Esophagus (tissue), 2 donors: ENCODE data around the gene SF3A2. TPM values are rescaled to one million over a fixed set of nuclear protein-coding genes. Genes with fewer than 3 reads are reported as not detected.

ENCODE experiments used
- H3K27ac ChIP-seq, 2 donors: one replicate each; pipeline ENCODE4 v1.5.1; 2013; ENCODE audit warnings: low read depth in 2 of 2, mild to moderate bottlenecking in 2 of 2, inconsistent platforms in 1 of 2, low read length in 1 of 2, moderate library complexity in 1 of 2
- H3K27me3 ChIP-seq, 2 donors: one replicate each; pipeline ENCODE4 v1.6.1; 2013; ENCODE audit warnings: low read length in 2 of 2, control low read depth in 1 of 2, mild to moderate bottlenecking in 1 of 2; ENCODE audit not compliant: insufficient read depth in 2 of 2, control insufficient read depth in 1 of 2
- H3K36me3 ChIP-seq, 2 donors: one replicate each; pipeline ENCODE4 v1.6.1; 2013; ENCODE audit warnings: low read length in 1 of 2; ENCODE audit not compliant: control insufficient read depth in 2 of 2, insufficient read depth in 2 of 2
- H3K4me1 ChIP-seq, 2 donors: one replicate each; pipeline ENCODE4 v1.6.1; 2013; ENCODE audit warnings: low read length in 1 of 2; ENCODE audit not compliant: control insufficient read depth in 2 of 2, insufficient read depth in 2 of 2
- H3K4me3 ChIP-seq, 2 donors: one replicate each; pipeline ENCODE4 v1.5.1; 2013; ENCODE audit warnings: low read length in 2 of 2, mild to moderate bottlenecking in 2 of 2, low read depth in 1 of 2, moderate library complexity in 1 of 2
- H3K9me3 ChIP-seq, 2 donors: one replicate each; pipeline ENCODE4 v1.6.1; 2013; ENCODE audit warnings: mild to moderate bottlenecking in 2 of 2, low read depth in 1 of 2, low read length in 1 of 2, moderate library complexity in 1 of 2; ENCODE audit not compliant: control insufficient read depth in 2 of 2, insufficient read depth in 1 of 2
- WGBS, 2 donors: extraction: QIAGEN DNeasy Blood & Tissue Kit; methylation state at CpG; one replicate each; pipeline ENCODE4 v1.1.7; 2013; 5-methylcytosine and 5-hydroxymethylcytosine counted together
- polyA plus RNA-seq, 2 donors: library from polyadenylated mRNA; stranded (reverse); fragments of 200-250 nt; gene quantifications; one replicate each; pipeline ENCODE4 v1.2.3, GENCODE V29; 2013
- donor health status: healthy with polysubstance abuse.
- donor health status: Bipolar disorder and iron deficiency.

Gene SF3A2
- polyA plus RNA-seq, 2 donors, result 38.2 to 55.3 TPM

DNA sequence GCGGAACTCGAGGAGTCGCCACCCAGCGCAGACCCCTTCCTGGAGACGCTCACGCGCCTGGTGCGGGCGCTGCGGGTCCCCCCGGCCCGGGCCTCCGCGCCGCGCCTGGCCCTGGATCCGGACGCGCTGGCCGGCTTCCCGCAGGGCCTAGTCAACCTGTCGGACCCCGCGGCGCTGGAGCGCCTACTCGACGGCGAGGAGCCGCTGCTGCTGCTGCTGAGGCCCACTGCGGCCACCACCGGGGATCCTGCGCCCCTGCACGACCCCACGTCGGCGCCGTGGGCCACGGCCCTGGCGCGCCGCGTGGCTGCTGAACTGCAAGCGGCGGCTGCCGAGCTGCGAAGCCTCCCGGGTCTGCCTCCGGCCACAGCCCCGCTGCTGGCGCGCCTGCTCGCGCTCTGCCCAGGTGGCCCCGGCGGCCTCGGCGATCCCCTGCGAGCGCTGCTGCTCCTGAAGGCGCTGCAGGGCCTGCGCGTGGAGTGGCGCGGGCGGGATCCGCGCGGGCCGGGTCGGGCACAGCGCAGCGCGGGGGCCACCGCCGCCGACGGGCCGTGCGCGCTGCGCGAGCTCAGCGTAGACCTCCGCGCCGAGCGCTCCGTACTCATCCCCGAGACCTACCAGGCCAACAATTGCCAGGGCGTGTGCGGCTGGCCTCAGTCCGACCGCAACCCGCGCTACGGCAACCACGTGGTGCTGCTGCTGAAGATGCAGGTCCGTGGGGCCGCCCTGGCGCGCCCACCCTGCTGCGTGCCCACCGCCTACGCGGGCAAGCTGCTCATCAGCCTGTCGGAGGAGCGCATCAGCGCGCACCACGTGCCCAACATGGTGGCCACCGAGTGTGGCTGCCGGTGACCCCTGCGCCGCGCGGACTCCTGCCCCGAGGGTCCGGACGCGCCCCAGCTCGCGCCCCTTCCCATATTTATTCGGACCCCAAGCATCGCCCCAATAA lies 14.8 kb downstream of the SF3A2 start:
- 4 to 5% methylated on average over 114 to 125 of the region's 125 CpGs for WGBS, 2 donors
- H3K27me3 ChIP-seq, result peaks cover 0 to 25% of the 10 kb centered on the region in 2 donors

GRCh38 chr19:2252055-2252796 lies 15.6 kb downstream of the SF3A2 start:
- H3K27ac ChIP-seq, result no peak overlapping the region
- peaks cover 11 to 29% of the 10 kb centered on the region in 2 donors for H3K4me1 ChIP-seq
- peak overlapping the region in 1 of 2 donors; percentile 2 for H3K4me3 ChIP-seq
- peaks cover 0 to 25% of the 10 kb centered on the region in 2 donors for H3K27me3 ChIP-seq
- H3K36me3 ChIP-seq, result peaks cover 4 to 14% of the 10 kb centered on the region in 2 donors
- H3K9me3 ChIP-seq, result no peaks in the 10 kb centered on the region
- WGBS, 2 donors, result 8 to 11% methylated on average over 71 to 74 of the region's 74 CpGs

More for the DNA sequence above, 14.8 kb downstream of the SF3A2 start:
- no peaks in the 10 kb centered on the region for H3K9me3 ChIP-seq
- H3K27ac ChIP-seq, result no peak overlapping the region
- peaks cover 4 to 22% of the 10 kb centered on the region in 2 donors for H3K36me3 ChIP-seq
- H3K4me1 ChIP-seq, result peaks cover 11 to 29% of the 10 kb centered on the region in 2 donors
- peak overlapping the region in 1 of 2 donors; percentile 5 for H3K4me3 ChIP-seq

- H3K27me3 ChIP-seq, result peaks cover 0 to 25% of the 10 kb centered on the region in 2 donors
- peaks cover 11 to 29% of the 10 kb centered on the region in 2 donors for H3K4me1 ChIP-seq
These were observed 16.1 kb downstream of the SF3A2 start for GRCh38 chr19:2252797-2253105.

DNA sequence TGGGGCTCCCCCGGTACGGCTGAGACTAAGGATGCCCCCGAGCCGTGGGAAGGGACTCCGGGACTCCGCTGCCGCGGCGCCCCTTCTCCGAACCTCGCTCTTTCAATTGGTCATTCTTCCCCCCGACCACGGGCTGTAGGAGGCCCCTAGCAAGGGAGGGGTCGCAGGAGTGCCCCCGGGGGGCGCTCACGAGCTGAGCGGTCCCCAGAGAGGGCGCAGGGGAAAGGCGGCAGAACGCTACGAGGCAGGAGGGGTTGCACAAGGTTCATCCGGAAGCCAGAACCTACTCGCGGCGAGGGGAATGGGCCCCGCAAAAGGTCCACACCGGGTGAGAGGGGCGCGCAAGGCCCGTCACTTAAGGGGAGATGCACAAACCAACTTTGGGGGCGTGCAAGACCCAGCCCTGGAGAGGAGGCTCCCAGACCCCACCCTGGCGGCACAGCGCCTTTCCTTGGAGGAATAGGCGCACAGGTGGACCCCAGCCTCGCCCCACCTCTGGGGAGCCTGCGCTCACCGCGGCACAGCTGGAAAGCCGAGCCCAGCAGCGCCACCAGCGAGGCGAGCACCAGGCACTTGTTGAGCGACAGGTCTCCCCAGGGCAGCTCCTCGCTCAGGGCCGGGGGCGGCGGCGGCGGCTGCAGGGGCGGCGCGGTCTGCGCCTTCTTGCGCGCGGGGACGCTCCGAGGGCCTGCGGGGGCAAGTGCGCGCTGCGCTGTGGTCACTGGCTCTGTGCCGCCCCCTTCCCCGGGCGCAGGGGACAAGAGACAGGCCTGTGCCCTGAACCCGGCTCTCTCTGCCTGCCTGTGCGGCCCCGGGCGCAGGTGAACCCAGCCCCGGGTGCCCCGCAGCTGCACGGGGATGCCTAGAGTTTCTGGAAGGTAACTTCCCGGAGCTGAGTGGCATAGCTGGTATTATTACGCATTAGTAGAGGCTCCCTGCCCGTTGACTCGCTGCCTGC lies 16.8 kb downstream of the SF3A2 start:
- Histone ChIP-seq H3K27me3 (peaks cover 0 to 25% of the 10 kb centered on the region in 2 donors), H3K27ac (no peak overlapping the region), H3K36me3 (peaks cover 4 to 8% of the 10 kb centered on the region in 2 donors), H3K4me1 (peaks cover 11 to 29% of the 10 kb centered on the region in 2 donors), H3K9me3 (no peaks in the 10 kb centered on the region), H3K4me3 (no peak overlapping the region)
- 5 to 7% methylated on average over 72 to 77 of the region's 77 CpGs for WGBS, 2 donors

More at GRCh38 chr19:2252797-2253105, 16.1 kb downstream of the SF3A2 start:
- no peaks in the 10 kb centered on the region for H3K9me3 ChIP-seq
- no peak overlapping the region for H3K27ac ChIP-seq
- H3K36me3 ChIP-seq, result peaks cover 4 to 9% of the 10 kb centered on the region in 2 donors
- no peak overlapping the region for H3K4me3 ChIP-seq
- 8 to 16% methylated on average over 7 to 18 of the region's 18 CpGs for WGBS, 2 donors

DNA sequence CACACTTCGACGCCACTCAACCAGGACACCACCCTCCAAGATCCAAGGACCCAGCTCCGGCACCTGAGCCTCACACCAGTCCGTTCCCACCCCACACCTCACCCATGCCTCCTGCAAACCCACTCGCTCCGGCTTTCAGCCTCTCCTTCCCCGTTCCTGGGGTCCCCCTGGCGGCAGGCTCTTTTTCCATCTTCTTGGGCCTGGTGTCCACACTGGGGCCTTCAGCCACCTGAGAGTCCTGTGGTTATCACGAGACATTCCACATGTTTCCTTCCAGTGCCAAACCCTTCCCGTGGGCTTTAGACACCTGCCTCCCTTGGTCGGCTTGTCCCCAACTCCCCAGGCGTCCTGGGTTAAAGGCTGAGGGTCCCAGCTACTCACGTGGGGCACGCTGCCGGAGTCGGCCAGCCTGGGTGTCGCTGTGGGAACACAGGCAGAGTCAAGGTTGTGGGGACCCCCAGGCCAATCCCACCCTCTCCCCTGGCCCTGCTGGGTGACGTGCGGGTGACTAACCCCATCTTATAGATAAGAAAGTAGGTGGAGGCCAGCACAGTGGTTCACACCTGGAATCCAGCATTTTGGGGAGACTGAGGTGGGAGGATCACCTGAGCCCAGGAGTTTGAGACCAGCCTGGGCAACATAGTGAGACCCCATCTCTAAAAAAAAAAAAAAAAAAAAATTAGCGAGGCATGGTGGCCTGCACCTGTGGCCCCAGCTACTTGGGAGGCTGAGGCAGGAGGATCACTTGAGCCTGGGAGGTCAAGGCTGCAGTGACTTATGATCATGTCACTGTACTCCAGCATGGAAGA lies 17.6 kb downstream of the SF3A2 start:
- Histone ChIP-seq H3K27me3 (peaks cover 0 to 25% of the 10 kb centered on the region in 2 donors), H3K36me3 (peaks cover 0 to under 1% of the 10 kb centered on the region in 2 donors), H3K4me1 (peaks cover 11 to 29% of the 10 kb centered on the region in 2 donors), H3K27ac (no peak overlapping the region), H3K4me3 (no peak overlapping the region), H3K9me3 (no peaks in the 10 kb centered on the region)
- WGBS, 2 donors, result 69 to 74% methylated on average over 20 of the region's 20 CpGs

GRCh38 chr19:2255112-2255845 lies 18.7 kb downstream of the SF3A2 start:
- Histone ChIP-seq H3K4me1 (peaks cover 11 to 26% of the 10 kb centered on the region in 2 donors), H3K4me3 (no peak overlapping the region), H3K36me3 (no peaks in the 10 kb centered on the region), H3K9me3 (no peaks in the 10 kb centered on the region), H3K27me3 (peaks cover 0 to 22% of the 10 kb centered on the region in 2 donors), H3K27ac (no peak overlapping the region)
- WGBS, 2 donors, result 88 to 89% methylated on average over 16 of the region's 16 CpGs

- H3K9me3 ChIP-seq, result no peaks in the 10 kb centered on the region
- H3K4me1 ChIP-seq, result peaks cover 8 to 18% of the 10 kb centered on the region in 2 donors
- no peak within 1 kb of the TSS for H3K27ac ChIP-seq
- WGBS, 2 donors, result 71 to 76% methylated on average over 24 of the region's 24 CpGs
- no peak within 1 kb of the TSS for H3K4me3 ChIP-seq
- H3K36me3 ChIP-seq, result no peaks in the 10 kb centered on the region
- H3K27me3 ChIP-seq, result peaks cover 0 to 14% of the 10 kb centered on the region in 2 donors
These were observed 19.5 kb downstream of the SF3A2 start, which contains the start of gene JSRP1 for GRCh38 chr19:2255982-2256685. Gene JSRP1, minus strand, starts transcription at chr19:2256417. Its CDS starts 1,103 bp downstream, at chr19:2255314.
